SHP77 treated with DMSO at 0.1 percent for 48 hours (cell line): ENCODE data around the gene CD79B.

ENCODE experiments used
- DNase-seq: peaks from one replicate; lab custom pipeline; 2025; lab: John Stamatoyannopoulos, UW

Gene CD79B

DNA sequence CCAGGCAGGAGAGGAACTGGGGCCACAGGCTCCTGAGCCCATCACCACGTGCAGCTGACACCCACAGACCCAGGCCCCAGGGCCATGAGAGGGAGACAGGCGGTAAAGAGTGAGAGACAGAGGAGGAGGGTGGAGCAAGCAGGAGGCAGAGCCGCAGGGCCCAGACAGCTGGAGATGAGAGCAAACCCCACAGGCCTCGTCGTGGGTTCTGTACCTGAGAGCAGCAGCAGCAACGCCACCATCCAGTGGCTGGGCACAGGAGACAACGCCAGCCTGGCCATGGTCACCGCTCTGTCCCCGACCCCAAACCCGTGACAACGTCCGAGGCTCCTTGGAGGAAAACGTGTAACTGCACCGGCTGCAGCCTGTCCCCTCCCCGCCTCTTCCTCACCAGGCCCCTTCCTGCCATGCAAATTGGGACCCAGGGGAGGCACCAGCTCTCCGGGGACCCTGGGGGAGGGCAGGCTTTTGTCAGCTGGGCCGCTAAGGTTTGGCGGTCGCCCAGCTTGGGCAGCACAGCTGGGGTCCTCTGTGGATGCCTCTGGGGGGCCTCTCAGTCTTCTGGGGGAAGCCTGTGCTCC lies at the start of gene CD79B:
Gene CD79B, minus strand, starts transcription at position 351 of the 581 bp plus-strand sequence. Its CDS starts 70 bp downstream, at position 281.
- no peak for DNase-seq

DNA sequence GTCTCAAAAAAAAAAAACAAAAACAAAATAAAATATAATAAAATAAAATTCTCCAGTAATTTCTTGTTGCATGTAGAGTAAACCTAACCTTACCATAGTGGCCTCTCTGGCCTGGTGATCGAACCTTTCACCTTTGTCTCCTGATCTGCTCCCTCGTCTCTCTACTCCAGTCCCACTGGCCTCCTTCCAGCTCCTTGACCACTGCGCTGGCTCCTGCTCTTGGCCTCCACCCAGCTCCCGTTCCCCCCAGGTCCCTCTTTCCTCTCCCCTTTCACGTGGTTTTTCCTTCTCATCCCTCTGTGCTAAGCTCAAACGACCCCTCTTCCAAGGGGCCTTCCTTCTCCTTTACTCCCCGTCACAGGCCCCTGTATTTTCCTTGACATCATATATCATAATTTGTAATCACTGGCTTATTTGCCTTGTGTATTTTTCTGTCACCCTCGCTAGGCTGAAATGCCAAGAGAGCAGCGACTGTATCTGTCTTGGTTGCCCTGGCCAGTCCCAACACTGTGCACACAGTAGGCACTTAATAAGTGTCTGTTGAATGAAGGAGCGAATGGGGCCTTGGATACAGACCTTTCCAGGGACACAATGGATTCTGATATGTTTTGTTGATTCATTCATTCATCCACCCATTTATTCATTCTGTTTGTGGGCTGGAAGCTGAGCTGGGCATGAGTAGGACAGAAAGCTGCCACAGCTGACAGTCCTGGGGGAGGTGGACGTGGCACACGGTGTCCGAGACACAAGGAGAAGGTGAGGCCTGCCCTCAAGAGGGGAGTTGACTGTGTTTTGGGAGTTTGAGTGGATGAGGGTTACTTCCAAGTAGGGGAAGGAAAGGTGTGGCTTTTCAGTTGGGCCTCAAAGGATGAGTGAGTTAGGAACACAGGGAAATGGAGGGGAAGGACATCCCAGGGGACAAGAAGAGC lies 46.4 kb upstream of the CD79B start:
- no peak for DNase-seq

DNA sequence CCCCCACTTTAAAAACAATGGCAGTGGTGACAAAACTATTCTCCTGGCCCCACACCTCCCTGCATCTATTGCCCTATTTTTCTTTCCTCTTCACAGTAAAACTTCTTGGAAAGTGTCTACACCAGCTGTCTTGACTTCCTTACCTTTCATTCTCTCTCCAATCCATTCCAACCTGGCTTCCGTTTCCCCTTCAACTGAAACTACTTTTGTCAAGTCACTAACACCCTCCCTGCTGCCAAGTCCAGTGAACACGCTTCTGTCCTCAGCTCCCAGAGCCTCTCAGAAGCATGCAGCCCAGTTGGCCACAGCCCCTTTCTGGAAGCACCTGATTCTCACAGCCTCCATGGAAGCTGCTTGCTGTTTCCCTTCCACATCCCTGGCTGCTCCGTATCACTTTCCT lies 44.6 kb upstream of the CD79B start:
- DNase-seq = no peak

DNA sequence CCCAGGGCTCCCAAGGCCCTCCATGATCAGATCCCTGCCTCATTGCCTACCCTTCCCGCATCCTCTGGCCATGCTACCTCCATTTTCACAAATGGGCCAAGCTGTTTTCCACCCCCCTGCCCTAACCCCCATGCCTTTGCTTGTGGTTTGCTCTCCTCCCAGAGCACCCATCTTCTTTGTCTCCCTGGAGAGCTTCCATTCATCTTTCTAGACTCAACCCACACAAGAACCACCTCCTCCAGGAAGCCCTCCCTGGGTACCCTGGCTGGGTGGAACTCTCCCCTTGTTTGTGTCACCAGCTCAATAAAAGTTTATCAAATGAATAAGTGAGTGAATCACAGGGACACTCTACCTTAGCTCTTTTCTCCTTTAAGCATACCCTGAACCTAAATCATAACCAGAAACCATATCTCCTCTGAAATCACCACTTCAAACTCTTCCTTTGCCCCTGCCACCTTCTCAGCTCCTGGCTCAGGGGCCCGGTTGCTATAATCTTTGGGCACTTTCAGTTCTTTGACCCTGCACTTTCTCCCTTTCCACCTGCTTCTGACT lies 43.5 kb upstream of the CD79B start:
- no peak for DNase-seq

DNA sequence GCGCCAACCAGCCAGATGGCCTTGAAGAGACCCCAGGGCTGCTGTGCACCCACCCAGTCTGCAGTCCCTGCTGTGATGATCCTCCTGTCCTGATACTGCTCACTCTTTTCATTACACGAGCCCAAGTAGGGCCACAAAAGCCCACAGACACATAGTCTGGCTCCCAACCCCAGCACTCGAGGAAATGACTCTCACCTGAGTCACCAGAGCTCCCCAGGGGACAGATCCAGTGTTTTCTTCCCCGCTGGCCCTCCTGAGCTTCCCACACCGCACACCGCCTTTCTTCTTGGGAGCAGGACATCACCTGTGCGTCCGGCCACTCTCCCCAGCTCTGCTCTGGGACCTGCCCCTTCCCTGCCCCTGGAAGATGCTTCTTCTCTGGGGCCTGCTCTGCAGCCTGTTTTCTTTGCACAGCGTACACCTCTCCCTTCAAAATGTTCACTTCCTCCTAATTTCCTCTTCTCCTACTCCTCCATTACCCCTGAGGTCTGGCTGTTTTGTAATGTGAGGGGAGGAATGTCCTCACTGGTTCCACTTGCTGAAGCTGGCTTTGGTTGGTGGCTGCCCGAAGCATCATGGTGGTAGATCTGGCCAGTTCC lies 42.6 kb upstream of the CD79B start:
- no peak for DNase-seq

DNA sequence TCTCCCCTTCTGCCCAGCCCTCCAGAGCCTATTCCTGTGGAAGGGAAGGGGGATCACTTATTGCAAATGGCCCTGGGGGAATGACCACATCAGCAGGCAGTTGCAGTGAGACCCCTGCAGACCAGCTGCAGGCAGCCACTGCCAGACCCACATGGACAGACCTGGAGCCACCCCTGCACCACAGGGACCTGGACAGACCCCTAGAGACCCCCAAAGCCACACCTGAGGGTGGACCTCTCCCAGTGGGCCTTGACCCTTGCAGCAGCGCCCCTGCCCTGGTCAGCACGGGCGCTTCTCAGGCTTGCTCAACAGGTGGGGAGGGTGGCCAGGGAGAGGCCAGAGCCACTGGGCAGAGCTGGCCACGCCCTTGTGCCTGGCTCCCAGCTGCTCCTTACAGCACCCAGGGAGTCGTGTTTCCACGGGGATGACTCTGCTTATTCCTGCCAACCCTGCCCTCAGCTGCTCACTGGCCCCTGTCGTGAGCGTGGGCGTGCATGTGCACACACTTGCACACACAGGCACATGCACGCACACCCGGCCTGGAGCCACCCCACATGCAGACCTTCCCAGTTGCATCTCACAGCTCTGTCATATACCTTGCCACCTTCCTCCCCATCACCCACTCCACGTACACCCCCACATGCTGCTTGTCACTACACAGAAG lies 41.9 kb upstream of the CD79B start:
- no peak for DNase-seq

DNA sequence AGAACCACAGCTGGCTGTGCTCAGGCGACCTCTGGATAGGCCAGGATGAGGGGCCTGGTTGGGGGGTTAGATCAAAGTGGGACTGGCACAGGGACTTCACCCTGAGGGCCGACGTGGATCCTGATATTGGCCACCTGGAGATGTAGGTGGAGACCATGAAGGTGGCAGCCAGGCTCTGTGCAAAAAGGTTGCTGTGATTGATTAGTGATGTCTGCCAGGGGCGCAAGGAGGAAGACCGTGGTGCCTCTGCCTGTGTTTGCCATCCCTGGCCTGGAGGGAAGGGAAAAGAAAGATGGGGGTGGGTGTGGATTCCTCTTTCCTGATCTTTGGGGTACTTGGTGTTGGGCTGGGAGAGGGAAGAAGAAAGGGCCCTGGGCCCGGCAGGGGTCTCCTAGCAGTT lies 41.1 kb upstream of the CD79B start:
- DNase-seq = no peak

DNA sequence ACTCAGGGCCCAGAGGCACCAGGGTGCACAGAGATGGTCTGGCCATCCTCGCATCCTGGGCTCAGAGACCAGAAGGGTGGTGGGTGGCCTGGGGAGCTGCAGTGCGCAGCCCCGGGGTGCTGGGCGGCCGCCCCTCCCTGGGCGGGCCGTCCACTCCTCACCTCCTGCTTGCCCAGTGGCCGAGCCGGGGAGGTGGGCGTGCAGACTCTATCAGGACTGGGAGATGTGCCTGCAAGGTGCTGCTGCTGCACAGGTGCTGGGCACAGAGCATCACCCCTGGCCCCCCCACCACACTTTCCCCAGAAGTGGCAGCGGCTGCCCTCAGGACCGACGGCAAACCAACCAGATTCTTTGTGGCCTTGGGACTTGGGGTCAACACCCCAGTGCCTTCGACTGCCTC lies 40.7 kb upstream of the CD79B start, which contains the start of gene SCN4A:
Gene SCN4A, minus strand, starts transcription at position 123 of the 400 bp plus-strand sequence. Its CDS starts 77 bp downstream, at position 46.
- no peak for DNase-seq

DNA sequence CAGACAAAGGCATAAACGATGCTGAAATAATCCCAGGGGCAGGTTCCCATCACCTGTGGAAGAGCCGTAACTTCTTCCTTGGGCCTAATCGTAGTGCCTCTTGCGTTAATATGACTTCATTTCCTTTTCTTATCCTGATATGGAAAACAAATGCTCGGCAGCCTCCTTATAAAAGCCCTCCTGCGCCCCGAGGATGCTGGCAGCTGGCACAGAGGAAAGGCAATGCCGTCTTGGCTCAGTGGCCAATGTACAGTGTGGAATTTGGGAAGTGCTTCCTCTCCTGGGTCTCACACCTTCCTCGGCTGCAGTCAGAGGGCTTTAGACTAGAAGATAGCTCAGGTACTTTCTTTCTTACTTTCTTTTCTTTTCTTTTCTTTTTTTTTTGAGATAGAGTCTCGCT lies 37.1 kb upstream of the CD79B start:
- DNase-seq = no peak

DNA sequence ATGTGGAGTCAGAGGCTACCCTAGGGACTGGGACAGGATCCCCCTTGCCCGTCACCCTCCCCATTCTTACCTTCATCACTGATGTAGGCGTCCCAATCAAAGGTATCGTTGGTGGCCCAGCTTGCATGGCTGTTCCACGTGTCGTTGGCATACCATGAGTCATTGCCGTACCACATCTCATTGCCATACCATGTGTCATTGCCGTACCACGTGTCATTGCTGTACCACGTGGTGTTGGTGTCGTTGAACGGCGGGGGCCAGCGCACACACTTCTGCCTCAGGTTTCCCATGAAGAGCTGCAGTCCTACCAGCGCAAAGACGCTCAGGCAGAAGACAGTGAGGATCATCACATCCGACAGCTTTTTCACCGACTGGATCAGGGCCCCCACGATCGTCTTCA lies 35.8 kb upstream of the CD79B start:
- no peak for DNase-seq

DNA sequence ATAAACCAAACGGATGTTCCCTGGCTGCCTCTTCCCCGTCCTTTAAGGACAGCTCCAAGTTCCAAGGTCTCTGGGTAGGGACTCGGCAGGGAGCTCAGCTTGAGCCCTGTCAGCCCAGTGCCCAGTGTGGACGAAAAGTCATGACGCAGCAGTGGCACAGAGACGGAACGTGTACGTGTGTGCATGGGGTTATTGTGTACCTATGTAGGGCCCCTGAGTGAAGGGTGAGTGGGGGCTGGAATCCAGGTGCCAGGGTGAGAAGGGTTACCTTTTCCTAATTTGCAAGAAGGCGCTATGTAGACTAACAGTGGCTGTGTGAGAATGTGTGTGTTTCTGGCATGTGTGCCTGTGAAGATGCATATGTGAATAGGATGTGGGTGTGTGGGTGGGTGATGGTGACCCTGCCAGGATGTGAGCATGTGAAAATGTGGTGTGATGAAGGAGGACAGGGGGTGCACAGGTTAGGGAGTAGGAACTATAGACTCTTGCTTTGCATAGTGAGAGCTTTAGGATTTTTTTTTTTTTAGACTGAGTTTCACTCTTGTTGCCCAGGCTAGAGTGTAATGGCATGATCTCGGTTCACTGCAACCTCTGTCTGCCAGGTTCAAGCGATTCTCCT lies 34.6 kb upstream of the CD79B start:
- no peak for DNase-seq

DNA sequence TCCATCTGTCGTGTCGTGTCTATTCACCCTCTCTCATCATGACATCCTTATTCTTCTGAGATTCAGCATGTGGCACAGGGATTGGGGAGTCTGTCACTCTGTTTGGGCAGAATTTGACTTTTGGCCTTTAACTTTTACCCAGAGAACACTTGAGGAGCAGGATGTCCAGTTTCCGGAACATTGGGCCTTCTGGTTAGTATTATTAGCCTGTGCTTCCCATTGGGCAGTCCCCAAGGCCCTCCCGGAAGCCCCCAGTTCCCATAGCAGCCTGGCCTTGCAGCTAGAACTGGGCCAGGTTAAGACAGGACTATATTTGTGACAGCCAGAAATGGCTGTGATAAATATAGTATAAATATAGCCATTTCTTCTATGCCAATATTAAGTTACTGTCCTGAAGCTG lies 31.0 kb upstream of the CD79B start:
- DNase-seq = no peak

DNA sequence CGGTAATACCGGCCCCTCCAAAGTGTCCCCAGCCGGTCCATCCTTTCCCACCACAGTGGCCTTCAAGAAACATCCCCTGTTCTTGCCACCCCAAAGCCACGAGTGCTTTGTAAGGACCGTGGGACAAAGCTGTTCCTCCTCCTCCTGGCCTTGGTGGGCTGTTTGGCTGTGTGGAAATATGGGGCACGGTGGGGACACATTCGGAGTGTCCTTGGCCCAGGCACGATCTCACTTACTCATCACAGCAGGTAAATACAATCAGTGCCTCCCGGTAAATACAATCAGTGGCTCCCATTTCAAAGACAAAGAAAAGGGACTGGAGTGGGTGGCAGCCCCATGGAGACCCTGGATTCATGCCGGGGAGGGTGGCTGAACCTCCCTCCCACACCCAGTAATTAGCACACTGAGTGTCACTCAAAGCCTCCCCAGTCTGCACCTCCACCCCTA lies 30.2 kb upstream of the CD79B start:
- DNase-seq = no peak

DNA sequence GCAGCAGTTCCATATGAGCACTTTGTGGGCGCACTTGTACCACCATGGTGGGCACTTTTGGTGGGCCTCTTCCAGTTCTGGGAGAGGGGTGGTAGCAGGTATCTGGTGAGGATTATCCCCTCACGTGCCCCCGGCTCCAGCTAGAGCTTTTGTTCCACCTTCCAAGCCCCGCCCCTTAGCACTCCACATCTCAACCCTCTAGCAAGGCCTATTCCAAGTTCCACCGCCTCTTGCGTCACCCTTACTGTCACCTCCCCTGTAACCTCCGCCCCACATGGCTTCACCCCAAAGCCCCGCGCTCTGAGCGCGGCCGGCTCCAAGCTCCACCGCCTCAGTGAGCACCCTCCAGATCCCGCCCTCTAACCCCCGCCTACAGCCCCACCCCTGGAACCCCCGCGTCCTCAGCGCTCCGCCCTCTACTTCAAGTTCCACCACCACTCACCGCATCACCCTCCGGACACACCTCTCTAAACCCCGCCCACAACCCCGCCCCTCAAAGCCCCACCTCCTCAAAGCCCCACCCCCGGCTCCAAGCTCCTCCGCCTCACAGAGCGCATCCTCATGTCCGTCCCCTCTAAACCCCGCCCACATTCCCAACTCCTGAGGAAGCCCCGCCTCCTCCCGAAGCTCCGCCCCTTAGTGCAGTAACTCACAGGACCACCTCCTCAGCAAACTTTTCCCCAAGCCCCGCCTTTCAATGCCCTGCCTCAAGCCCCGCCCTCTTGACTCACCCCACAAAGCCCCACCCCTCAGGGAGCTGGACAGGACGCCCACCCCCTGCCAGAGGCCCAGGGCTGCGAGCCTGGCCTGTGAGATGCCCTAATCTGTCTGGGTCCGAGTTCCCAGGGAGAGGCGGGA lies 29.5 kb upstream of the CD79B start:
- DNase-seq = no peak

DNA sequence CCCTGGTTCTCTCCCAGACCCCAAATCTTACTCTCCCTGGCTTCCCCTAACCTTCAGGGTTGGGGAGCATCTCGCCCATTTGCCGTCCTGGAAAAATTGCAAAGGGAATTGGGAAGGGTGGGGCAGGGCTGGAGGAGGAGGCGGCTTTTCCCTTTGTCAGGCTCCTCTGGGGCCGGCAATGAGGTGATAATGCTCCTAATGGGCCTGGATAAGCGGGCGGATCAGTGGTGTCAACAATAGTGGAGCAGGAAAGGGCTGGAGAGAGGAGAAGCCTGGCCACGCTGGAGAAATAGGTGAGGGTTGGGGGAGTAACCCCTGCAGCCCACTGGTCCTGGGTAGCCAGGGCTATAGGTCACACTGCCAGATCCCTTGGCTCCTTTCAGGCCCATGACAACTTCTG lies 28.3 kb upstream of the CD79B start:
- DNase-seq = no peak

DNA sequence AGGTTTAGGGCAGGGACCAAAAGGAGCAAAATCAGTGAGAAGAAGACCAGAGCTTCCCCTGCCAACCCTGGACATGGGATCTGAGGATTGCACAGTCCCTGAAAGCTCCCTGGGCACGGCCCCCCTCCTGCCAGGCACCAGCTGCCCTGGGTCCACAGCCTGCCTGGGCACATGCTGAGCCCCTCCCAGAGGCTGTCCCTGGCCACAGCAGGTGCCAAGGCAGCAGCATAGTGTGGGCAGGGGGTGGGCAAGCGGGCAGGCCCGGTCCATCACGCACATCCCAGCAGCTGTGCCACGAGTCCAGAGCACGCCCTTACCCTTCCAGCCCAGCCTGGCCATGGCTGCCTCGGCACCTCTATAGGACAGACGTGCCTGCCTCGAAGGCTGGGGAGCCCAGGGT lies 27.9 kb upstream of the CD79B start:
- DNase-seq = no peak

DNA sequence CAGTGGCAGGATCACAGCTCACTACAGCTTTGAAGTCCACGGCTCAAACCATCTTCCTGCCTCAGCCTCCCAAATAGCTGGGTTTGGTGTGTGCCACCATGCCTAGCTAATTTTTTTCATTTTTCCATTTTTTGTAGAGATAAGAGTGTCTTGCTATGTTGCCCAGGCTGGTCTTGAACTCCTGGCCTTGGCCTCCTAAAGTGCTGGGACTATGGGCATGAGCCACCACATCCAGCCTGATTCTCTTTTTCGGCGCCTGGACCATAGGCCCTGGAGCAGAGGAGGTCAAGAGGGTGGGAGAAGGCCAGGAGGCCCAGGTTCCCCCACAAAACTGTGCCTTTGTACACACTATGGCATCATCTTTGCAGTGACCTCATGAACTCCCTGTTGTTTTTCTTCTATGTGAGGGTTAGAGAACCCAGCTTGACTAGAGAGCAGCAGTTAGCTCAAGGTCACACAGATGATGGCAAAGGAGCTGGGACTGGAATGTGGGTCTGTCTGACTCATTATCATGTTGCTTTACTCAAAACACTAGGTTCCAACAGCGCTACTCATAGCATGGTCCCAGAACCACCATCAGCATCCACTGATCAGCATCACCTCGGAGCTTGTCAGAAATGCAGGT lies 24.3 kb upstream of the CD79B start:
- no peak for DNase-seq

DNA sequence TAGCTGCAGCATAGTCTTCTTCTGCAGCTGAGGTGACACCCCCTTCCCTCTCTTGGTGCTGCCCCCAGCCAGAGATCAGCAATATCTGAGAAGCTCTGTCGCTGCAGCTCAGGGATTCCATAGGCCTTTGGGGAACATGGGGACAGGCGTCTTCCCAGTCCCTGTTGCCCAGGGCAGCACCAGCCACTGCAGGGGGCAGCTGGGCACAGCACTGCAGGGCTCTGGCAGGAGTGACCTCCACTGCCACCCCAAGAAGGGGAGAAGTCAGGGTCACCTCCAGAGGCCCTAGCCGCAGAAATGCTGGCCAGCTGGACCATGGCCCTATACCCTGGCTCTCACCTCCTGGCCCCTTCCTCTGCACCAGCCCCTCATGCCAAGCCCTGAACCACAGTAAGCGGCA lies 23.7 kb upstream of the CD79B start:
- no peak for DNase-seq

DNA sequence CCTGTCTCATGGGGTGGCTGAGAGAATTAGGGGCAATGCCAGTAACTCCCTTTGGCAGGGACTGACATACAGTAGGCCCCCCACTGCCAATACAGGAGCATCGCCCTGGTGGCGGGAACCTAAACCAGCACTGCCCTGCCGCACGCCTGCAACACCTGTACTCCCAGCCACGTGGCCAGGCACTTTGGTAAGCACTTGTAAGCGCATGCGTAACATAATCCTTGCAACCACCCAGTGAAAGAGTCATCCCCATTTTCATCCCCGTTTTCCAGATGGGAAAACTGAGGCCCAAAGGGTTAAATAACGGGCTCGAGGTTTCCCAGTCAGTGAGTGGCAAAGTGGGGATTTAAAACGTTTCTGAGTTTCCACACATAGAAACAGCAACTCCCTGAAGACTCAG lies 23.1 kb upstream of the CD79B start:
- DNase-seq = no peak

DNA sequence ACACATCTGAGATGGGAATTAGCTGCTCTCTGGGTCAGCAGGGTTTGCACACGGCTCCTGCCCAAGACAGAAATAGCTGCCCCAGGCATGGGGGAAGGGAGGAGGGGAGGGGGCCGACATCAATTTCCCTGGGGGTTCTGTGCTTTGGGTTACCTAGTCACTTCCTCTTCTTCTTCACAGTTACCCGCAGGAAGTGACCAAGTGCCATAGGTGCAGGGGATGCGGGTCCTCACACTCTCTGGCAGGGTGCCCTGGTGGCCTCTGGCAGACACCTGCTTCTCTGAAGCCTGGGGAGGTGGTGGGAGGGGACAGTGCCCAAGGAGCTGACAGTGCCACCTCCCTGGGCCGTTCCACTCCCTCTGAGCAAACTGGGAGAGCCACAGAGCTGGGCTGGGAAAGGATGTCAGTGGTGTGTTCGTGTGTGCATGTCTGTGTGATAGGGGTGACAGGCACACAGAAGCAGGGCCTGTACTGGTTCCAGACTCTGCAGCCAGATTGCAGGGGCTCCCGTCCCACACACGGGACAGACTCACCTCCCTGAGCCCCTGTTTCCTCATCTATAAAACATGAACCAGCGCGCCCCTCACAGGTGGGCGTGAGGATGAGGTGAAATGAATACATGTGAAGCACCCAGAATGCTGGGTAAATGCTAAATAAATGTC lies 22.4 kb upstream of the CD79B start:
- no peak for DNase-seq
